Stimulated activated CD4-positive, alpha-beta T cell treated with anti-CD3 and anti-CD28 coated beads, Interleukin-1b, Interleukin-23, amount 100 ng/mL, for 4 hours (primary cell): ENCODE results near the gene INPP5E.

Experiments
- DNase-seq, 2 donors: peaks; one replicate each; pipeline ENCODE4 v3.0.0-alpha.2; 2020; ENCODE audit warnings: low read depth in 2 of 2

Gene INPP5E

DNA sequence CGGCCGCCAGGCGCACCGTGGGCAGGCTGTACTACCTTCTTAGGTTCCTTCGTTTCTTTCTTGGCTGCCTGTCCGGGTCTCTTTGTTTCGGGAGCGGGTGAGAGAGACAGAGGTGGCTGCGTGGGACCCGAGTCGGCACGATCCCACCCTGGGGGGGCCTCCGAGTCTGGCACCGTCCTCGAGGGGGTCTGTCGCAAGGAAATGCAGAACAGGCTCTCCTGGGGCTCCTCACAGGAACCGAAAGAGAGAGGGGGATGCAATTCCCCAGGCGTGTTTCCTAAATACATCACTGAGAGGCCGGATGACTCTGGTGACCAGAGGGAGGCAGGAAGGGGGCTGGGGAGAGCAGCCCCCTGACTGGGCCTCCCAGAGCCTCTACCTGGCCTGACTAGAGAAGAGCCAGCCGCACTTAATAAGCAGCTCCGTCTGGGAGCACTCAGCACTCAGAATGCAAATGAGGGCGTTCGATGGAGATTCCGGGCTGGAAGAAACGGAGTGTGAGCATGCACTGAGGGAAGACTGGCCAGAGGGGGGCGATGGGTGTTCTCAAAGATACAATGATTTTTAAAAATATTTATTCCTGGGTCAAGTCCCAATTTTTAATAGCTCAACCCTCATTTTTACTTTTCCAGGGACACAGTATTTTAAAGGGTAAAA, 11.7 kb upstream of the INPP5E start:
- DNase-seq = no peak

DNA sequence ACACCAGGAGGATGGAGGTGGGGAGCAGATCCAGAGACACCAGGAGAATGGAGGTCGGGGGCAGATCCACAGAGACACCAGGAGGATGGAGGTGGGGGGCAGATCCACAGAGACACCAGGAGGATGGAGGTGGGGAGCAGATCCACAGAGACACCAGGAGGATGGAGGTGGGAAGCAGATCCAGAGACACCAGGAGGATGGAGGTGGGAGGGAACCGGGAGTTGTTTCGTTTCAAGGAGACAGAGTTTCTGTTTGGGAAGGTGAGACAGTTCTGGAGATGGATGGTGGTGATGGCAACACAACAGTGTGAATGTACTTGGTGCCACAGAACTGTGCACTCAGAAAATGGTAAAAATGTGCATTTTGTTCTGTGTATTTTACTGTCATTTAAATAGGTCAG, 9.0 kb upstream of the INPP5E start:
- no peak for DNase-seq

DNA sequence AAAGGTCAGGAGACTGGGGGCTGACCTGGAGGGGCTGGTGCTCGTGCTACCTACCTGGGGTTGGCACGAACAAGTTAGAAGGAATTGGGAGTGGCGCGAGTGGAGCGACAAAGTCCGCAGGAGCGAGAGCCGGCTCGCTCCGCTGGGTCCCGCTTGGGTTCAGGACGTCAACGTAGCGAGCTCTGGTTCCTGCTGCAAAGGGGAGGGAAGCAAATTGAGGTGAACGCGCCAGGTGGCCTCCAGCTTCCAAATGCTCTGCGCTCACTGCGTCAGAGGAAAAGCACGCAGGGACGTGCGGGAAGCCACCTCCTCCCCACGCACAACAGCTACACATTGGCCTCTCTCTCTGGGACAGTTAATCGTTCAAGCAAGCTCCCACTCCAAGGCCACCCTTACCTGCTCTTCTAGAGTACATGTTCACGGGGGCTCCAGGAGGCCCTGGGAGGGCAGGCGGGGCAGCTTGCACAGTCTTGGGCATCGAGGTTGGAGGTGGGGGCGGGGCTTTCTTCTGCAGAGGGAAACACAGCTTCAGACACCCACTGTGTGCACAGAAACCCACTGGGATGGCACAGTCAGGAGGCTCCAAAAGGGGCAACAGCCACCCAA, 7.6 kb upstream of the INPP5E start:
- DNase-seq = no peak

DNA sequence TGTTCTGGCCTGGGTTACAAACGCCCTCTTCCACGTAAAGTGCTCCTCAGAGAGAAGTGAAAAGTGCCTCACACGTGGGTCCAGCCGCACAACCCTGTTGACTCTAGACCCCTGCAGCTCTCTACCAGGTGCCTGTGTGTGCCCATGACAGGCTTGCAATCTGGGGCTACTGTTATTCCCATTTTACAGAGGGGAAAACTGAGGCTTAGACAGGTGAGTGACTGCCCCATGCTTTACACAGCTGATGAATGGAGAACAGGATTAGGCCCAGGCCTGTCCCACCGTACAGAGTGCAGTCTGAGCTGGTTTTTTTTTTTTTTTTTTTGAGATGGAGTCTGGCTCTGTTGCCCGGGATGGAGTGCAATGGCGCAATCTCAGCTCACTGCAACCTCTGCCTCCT, 6.2 kb upstream of the INPP5E start:
- no peak for DNase-seq

DNA sequence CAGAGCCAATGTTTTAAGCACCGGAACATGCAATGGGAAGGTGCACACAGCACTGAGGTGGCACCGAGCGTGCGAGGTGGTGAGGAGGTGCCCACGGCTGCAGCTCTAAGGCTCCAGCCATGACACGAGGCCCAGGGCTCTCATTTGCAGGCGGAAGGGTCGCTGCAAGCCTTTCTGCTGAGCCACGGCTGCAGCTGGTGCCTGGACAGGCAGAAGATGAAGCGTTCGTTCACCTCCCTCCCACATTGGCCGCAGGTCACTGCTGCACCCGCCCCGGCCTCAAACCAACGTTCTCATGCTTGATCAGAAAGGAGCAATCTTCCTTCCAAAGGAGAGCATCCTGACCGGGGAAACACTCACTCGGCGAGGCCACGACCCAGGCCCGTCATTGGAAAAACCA, 4.5 kb upstream of the INPP5E start:
- DNase-seq = no peak

DNA sequence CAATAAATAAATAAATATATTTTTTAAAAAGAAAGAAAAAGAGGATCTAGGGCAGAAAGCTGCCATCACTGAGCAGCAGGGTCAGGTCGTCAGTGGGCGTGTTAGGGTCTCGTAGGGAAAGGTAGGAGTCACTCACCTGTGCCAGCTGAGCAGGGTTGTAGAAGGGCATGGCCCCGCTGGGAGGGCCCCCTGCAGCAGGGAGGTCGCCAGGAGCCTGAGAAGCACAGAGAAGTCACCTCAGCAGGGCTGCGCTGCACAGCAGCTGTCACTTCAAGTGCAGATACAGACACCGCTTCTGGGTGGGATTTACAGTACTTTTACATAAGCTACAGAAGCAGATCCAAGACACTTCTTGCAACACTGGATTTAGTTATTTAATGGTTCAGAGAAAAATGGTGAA, 4.0 kb upstream of the INPP5E start:
- no peak for DNase-seq

DNA sequence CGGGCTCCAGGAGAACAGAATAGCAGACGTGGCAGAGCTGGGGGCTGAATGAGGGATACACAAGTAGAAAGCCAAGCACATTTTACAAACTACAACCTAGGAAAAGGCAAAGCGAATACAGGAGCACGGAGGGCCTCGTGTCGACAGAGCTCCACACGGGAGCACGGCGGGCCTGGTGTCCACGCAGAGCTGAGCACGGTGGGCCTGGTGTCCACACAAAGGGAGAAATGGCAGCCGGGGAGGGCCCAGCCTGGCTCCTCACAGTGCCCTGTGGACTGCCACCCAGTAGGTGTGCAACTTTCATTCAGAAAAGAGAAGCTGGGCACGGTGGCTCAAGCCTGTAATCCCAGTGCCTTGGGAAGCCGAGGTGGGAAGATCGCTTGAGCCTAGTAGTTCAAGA, 3.4 kb upstream of the INPP5E start:
- DNase-seq = no peak

DNA sequence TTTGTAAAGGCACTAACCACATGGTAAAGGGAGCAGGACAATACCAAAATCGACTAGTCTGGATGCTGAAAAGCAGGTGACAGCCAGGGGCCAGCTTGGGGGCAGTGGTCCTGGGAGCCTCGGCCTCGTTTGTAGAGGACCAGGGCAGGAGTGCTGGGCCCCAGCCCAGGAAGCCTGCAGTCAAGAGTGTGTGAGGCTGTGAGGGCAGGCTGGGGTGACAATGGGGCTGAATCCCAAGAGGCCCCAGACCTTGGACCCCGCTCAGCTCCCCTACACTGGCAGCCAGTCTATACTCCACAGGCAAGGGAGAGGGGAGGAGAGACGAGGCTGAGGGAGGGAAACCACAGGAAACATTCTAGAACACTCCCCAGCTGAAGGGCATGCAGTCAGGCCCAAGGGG, 2.6 kb upstream of the INPP5E start:
- no peak for DNase-seq

DNA sequence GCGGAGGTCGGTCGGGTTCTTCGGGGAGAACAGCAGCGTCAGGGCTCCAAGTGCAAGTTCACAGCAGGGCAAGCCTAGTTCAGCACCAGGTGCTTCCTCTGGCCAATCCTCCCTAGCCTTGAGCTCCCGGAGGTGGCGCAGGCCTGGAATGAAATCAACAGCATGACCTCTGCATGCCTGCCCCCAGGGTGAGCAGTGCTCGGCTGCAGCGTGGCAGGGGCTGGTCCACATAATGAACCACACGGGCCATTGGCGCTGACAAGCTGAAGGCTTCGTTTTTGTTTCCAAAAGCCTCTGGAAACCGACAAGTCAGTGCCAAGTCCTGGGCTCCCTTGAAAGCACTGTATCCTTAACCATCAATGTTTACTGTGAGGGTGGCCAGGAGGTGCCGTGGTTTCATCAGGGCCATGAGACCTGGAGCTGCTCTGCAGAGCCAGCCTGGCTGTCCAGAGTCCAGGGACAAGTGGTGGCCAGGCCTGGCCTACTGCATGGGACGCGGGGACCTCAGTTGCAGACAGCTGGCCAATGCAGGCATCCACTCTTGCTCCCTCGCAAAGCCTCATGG, 2.1 kb upstream of the INPP5E start:
- no peak for DNase-seq

DNA sequence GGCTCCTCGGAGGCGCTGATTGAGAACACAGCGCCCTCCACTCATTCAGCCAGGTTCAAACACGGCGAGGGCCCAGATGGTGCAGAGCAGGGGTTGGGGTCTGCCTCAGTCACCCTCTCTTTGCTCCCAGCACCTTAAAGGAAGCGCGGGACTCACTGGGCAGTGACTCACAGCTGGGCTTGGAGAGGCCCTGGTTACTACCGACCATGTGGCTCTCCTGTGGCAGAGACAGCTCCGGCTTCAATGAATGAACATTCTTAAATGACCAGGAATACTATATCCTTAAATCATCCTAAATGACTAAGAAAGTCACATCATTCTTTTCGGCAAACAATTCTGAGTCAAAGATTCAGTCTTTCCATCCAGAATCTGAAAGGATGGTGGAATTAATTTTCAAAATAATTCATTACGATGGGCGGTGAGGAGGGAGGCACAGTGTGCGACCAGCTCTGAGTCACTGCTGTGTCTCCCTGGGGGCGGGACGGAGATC, 1.6 kb upstream of the INPP5E start:
- no peak for DNase-seq

DNA sequence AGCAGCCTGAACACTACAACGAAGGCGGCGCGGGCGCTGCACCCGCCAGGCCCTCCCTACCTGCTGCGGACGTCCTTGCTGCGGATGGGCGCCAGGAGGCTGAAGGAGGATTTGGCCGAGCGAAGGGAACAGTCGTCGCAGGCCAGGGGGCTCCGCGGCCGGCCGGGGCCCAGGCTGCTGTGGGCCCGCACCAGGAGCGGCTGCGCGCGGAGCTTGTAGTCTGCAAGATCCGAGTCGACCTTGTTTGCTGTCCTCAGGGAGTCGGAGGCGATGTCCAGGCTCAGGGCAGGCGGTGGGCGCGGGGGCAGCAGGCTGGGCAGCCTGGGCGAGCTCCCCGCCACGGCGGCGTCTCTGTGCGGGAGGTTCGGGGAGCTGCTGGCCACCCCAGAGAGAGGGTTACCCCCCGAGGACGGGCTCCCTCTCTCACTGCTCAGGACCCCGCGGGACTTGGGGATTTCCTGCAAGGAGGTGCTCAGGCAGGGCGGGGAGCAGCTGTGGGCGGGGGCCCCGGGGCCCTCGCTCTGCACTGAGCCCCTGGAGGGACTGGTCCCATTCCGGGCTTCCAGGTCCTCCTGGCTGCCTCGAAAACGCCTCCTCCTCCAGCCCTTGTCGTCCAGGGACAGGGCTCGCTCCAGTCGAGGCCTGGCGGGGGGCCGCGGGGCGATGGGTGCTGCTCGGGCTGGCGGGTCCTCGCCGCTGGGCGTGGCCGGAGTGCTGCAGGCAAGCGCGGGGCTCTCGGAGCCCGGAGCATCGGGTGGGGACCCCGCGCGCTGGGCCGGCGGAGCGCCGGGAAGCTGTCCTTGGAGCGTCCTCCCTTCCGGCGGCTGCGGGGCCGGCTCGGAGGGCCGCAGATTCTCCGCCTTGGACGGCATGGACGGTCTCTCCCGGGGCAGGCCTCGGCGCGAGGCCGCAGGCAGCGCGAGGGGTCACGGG, 831 bp downstream of the INPP5E start:
- peak; percentile 33 to 54 for DNase-seq

DNA sequence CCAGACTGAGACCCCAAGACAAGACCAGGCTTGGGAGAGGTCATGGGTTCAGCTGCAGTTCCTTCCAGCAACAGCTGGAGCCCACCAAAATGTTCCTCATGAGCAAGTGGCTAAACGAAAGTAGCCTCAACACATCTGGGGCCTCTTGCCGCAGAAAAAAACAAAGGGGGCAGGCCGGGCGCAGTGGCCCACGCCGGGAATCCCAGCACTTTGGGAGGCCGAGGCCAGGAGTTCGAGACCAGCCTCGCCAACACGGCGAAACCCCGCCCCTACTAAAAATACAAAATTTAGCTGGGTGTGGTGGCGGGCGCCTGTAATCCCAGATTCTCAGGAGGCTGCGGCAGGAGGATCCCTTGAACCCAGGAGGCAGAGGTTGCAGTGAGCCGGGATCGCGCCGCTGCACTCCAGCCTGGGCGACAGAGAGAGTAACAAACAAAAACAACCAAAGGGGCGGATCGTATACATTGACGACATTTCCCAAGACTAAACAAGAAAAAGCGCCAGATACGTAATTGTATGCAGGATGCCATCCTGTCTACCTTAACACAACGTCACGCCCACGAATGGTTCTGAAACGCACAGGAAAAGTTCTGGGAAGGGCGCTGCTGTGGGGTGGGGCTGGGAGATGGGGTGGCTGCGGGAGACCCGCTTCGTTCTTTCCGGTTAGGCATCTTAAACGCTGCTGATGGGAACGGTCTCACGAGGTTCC, 1.7 kb downstream of the INPP5E start:
- no peak for DNase-seq

DNA sequence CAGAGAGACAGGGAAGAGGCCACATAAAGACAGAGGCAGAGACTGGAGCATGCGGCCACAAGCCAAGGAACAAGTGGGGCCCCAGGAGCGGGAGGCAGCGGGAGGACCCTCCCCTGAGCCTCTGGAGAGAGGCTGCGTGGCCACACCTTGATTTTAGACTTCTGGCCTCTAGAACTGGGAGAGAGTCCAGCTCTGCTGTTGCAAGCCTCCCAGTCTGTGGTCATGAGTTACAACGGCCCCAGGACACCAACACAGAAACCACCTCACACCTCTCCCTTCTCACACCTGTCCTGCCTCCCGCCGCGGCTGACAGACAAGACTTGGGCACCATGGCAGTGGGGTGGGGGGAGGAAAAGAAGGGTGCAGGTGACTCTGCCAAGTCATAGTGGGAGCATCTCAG, 2.2 kb downstream of the INPP5E start:
- no peak for DNase-seq

DNA sequence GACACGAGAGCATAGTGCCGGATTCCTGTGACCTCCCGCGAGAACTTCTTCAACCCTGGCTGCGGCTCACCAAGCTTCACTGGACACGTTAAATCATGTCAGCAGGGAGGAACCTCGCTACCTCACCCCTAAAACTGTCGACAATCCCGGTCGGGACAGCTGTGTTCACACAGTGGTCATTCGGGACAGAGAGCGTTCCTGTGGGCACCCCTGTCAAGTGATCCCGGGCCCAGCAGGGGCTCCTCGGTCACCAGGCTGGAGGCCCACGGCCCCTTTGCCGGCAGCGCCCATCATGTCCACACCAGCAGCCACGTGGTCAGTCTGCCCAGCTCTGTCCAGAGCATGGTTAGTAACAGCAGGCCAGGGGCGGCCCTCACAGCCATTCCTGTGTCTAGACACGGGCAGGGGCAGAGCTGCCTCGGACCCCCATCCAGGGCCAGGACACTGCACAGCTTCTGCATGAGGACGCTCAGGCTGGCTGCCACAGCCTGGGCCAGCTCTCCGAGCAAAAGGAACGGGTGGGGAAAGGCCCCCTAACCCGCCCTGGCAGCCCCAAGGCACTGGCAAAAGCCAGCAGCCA, 3.5 kb downstream of the INPP5E start:
- no peak for DNase-seq

DNA sequence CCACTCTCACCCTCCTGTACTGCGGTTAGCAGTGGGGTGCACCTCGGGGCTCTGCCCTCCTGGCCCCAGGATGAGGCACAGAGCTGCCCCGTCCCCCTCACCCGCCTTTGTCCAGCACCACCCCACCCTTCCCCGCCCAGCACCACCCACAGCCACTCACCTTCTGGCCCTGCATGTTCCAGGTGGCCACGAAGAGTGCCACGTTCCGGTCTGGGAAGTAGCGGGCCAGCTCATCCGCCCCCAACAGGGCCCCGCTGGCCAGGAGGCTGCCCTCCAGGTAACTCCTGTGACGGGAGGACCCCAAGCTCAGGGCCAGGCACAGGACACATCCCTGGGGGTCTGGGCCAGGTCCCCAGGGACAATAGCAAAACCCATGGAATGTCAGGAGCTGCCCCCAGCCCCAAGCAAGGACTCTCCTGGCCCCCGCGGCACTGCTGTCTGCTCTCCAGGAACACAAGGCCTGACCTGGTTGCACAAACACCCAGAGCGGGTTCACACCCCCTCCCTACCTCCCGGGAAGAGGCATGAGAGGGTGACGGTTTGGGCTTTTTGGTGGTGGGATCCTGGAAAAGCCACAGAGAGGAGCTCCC, 5.0 kb downstream of the INPP5E start:
- DNase-seq = no peak

DNA sequence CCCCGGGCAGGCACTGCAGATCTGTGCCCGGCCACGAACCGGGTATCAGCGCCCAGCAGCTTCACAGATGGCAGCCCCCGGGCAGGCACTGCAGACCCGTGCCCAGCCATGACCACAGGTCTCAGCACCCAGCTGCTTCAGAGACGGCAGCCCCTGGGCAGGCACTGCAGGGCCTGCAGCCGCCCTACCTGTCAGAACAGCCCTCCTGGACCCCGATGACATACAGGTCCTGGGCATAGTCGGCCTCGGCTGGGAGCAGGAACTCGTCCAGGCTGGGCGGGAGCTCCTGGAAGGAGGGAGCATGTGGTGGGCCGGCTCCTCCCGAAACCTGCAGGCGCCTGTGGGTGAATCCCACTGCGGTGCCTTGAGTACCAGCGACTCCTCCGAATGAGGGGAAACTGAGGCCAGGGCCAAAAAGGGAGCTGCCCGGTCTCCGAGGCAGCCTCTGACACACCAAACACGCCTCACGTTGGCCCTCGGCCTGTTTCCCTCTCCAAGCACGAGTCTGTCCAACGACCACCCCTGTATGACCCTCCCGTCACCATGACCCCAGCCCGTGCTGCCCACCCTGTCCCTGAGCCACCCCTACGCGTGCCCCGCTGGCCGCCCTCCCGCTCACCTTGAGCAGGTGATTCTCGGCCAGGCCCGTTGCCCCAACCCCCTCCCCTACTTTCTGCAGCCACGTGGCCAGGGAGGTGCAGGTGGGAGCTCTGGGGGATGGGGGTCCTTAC, 5.6 kb downstream of the INPP5E start:
- no peak for DNase-seq

DNA sequence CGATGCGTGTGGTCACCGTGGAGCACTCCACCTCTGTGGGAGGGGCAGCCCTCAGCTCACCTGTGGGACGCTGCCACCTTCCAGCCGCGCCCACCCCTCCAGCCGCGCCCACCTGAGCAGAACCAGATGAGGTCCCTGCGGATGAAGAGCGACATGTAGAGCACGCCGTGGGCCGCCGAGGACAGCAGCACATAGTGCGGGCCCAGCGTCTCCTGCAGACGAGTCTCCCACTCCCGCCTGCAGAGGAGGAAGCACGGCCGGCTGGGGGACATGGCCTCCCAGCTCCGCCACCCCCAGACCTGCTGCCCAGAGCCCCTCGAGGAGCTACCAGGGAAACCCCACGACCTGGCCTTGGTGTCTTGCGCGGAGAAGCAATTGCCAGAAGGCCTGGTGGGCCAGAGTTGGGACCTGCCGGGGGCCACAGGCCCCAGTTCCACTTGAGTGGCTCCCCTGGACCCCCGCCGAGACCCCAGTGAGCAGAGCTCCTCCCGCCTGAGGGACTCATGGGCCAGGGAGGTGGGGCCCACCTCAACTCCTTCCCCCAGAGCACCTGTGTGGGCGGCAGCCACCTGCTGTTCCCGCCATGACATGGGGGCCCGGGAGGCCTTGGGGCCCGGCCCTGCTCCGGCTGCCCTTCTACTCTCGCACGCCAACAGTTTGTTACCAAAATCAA, 6.5 kb downstream of the INPP5E start:
- no peak for DNase-seq

DNA sequence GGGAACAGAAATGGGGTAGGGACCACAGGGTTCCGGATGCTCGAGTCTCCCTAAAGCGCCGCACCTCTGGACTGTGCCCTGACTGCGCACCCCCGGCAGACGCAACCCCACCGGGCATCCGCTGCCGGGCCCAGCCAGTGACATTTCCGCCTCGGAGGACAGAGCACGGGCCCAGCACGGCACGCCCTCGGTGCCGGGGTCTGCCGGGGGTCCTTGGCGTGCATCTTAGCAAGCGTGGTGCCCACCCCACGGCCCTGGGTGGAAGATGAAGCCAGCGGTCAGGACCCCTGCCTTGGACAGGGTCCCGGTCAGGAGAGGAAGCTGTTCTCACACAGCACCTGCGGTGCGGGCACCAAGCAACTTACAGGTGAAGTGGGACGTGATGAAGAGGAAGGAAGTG, 7.1 kb downstream of the INPP5E start:
- no peak for DNase-seq

DNA sequence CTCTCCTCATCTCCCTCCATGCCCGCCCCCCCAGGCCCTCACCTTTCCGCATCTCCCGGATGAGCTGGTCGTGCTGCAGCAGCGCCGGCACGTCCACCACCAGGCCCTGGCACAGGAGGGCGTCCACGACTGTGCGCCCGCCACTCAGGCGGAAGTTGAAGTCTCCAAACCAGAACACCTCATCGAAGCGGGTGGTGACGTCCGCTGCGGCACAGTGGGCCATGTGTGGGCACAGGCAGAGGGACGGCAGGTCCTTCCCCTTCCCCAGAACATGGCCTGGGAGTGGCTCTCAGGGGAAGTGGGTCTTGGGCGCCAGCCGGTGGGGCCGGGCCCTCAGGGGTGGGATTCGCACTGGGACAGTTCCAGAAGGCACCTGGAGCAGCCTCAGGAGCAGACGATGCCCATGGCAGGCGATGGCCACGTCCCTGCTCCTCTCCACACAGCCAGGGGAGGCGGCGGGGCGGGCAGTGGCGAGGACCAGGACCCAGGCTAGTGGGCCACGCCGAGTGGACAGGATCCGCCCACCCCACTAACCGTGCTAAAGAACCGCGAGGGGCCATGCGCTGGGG, 7.8 kb downstream of the INPP5E start:
- DNase-seq = no peak
